Anterior cingulate cortex (tissue), 58 donors: ENCODE measurements around the gene YY2.
"Not testable (repeated sequence)": the region's sequence is repeated elsewhere in the genome, so short reads cannot be mapped to it uniquely, and the experiment has no call there.

Experiments
- DNase-seq, 58 donors: peaks; one replicate each; lab custom pipeline; 2025; lab: John Stamatoyannopoulos, UW

YY2 gene

DNA sequence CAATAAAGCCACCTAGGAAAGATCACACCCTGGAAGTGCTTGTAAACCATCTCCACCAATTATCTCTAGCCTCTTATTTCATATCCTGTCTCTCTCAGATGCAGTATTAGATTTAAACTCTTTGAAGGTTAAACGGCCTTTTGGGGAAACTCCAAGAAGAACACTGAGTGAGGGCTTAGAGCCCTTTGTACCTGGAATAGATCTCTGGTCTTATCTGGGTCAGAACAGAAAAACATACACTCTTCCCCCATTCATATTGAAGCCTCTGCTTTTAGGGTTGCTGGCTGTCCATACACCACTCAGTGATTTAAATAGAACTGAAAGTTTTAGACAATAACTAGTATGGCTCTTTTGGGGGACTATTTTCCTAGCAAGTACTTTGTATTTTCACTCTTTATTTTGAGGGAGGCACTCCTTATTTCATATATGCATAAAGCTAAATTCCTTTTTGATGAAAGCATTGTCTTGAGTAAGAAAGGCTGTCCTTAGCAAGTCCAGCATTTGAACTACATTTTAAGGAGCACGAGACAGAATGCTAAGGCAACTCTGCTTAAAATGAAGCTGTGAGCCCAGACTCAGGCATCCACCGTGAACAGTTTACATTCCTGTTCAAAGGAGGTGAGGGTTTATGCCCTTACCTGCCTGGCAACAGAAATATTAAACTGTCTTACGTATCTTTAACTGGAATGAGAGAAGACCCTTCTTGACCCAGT lies 17.4 kb downstream of the YY2 start:
- DNase-seq = no peak

DNA sequence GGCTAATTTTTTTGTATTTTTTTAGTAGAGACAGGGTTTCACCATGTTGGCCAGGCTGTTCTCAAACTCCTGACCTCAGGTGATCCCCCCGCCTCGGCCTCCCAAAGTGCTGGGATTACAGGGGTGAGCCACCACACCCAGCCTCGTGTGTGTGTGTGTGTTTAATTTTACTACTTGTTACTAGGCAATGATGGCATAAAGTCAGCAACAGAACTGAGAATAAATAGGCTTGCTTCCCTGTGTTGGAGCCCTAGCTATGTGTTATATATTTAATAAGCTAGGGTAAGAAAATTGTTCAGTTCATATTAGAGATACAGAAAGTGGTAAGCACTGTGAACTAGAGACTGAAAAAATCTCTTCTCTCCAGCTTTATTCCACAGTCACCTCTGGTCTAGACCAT lies 18.4 kb downstream of the YY2 start:
- not testable (repeated sequence) for DNase-seq

DNA sequence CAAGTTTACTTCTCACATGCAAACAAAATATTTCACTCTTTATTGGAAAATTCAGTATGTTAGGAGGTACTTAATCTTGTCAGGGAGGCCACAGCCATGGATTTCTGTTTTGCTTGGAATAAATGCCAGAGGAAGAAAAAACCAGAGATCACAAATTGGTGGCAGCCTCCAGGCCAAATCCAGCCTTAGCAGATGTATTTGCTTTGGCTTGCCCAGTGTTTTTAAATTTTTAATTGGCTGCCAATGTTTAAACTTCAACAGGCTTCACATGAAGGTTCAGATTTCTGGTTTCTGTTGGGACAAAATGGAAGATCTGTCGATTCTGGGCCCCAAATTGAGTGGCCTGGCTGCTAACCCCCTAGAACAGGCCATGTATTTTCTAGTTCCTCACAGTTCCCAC lies 19.2 kb downstream of the YY2 start:
- DNase-seq = no peak

DNA sequence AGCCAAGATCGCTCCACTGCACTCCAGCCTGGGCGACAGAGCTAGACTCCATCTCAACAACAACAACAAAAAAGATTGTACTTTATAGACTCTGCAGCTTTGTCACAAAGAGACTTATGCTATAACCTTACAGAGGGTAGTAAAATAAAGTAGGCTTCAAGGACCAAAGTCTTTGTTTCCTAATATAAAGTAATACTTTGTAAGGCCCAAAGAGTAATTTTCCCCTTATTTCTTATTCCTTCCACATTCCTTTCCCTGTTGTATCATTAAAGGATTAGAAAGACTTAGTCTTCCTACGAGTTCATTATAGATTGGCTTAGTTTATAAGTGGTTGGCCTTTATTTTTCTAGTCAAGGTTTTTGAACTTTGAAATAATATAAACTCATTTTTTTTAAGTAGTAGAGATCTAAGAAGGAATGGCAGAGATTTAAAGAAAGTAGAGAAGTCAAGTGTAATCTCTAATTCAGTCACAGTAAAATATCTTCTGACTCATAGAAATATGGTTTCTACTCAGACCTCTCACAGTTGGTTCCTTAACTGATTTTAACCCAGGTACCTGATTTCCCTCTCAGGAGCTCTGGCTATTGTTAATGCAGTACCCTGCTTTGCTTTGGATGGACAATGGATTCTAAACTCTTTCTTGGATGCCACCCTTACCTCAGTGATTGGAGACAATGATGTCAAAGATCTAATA lies 26.2 kb downstream of the YY2 start:
- no peak for DNase-seq

DNA sequence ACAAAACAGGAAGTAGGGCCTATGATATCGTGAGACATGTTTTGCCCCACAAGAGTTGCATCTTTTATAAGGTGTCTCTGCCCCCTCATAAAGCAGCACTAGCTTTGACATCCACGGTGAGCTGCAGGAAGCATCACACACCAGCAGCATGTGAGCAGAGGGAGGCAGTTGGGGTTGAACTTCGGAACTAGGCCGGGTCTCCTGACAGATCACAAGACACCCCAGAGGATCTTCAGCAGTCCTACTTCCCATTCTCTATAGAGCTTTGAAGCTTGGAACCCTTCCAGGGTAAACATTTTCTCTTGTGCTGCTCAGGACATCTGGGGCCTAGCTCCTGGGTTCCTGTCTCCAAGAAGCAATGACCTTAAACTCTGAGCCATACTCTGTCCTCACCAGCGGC lies 27.5 kb downstream of the YY2 start:
- peak in 8 of 58 donors; percentile 0 to 10 (median 2) for DNase-seq

DNA sequence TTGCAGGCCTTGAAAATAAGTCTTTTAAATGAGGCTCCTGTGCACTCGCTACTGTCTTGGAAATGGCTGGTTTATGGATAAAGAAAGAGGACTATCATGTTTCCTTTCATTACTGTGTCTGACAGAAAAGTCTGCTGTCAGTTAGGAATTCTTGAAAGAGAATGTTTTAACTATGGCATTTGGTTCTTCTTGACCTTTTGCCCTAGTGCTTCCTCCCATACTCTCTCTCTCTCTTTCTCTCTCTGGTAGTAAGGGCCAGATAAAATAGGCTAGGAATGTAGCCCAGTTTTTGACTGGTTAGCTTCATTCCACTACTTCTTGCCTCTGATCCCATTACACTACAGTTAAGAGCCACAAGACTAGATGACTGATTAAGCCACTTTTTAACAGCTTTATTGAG lies 29.8 kb downstream of the YY2 start:
- DNase-seq = no peak

DNA sequence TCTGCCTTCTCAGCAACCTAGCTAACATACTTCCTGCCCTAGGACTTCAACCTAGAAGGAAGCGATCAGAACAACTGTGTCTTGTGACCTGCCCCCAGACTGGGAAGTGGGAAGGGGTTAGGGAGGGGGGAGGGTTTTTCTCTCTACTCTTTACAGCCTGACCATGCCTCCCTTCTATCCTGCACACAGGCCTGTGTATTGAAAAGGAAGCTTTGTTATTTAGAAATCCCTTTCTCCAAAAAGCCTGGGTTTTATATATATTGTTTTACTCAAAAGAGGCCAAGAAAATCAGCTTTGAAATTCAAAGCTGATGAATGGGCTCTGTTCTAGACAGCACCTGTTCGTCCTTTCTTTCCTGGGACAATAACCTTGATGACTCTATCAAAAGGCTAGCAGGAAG lies 49.5 kb downstream of the YY2 start:
- DNase-seq = peak in 2 of 58 donors; percentile 0 to 1

DNA sequence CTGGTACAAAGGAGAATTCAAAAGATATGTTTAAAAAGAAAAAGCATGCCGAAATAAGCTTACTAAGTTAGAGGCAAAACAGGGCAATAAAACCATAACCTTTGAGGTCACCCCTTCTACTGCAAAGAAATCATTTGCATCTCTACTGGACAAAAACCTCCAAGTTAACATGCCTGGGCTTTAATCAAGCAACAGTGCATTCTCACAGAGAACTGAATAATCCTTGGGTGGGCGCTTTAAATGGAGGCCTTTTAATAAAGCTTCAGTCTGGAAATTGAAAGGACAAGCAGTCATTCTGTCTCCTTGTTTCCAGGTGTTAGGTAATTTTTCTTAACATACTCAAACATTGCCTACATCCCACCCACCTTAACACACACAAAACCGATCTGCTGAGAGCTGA lies 50.2 kb downstream of the YY2 start:
- DNase-seq = no peak

DNA sequence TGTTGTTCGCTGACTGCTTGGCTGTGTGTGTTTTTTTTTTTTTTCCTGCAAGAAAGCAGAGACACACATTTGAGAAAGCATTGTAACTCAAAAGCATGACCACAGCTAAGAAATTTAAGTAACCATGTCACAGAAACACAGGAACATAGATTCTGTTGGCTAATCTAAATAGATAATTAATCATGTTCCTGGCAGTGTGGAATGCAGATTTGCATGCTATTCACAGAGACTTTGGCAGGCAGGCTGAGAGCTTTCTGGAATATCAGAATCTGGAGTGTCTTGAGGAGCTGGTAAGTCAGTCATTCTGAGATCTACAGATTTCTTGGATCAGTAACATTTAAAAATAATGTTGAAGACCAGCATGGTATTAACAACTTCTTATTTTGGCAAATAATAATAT lies 51.5 kb downstream of the YY2 start:
- DNase-seq = peak in 1 of 58 donors; percentile 6
